ENCODE data around the gene GNPTAB.
"Not testable (repeated sequence)": the region's sequence is repeated elsewhere in the genome, so short reads cannot be mapped to it uniquely, and the experiment has no call there.

GNPTAB gene

DNA sequence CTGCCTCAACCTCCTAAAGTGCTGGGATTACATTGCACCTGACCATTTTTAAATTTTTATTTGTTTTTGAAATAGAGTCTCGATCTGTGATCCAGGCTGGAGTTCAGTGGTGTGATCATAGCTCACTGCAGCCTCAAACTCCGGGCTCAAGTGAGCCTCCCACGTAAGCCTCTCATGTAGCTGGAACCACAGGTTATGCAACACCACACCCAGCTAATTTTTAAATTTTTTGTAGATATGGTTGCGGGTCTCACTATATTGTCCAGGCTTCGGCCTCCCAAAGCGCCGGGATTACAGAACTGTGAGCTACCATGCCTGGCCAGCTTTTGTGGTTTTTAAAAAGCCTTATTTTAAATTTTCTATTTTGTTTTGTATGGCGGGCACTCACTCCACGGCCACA, 44.4 kb upstream of the GNPTAB start:
- Mint-ChIP-seq H3K36me3 (ENCODE audit: low read depth) (peaks cover 4% of the 10 kb centered on the region), H3K27ac (no peak overlapping the region), H3K27me3 (ENCODE audit: low read depth, poor library complexity) (peaks cover 19% of the 10 kb centered on the region), H3K4me1 (peaks cover 13% of the 10 kb centered on the region), H3K4me3 (no peak overlapping the region), H3K9me3 (peaks cover 4% of the 10 kb centered on the region)
- TF ChIP-seq, protein P1, sequence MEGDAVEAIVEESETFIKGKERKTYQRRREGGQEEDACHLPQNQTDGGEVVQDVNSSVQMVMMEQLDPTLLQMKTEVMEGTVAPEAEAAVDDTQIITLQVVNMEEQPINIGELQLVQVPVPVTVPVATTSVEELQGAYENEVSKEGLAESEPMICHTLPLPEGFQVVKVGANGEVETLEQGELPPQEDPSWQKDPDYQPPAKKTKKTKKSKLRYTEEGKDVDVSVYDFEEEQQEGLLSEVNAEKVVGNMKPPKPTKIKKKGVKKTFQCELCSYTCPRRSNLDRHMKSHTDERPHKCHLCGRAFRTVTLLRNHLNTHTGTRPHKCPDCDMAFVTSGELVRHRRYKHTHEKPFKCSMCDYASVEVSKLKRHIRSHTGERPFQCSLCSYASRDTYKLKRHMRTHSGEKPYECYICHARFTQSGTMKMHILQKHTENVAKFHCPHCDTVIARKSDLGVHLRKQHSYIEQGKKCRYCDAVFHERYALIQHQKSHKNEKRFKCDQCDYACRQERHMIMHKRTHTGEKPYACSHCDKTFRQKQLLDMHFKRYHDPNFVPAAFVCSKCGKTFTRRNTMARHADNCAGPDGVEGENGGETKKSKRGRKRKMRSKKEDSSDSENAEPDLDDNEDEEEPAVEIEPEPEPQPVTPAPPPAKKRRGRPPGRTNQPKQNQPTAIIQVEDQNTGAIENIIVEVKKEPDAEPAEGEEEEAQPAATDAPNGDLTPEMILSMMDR (IDR thresholded peaks at IDR 0.05): no peak
- no peak for DNase-seq

GRCh38 chr12:101870925-101871324, 40.2 kb upstream of the GNPTAB start:
- Mint-ChIP-seq H3K4me1 (peaks cover 12% of the 10 kb centered on the region), H3K4me3 (no peak overlapping the region), H3K36me3 (ENCODE audit: low read depth) (no peaks in the 10 kb centered on the region), H3K27ac (no peak overlapping the region), H3K9me3 (peaks cover 24% of the 10 kb centered on the region), H3K27me3 (ENCODE audit: low read depth, poor library complexity) (peaks cover 2% of the 10 kb centered on the region)
- TF ChIP-seq, protein P1 (IDR thresholded peaks at IDR 0.05): no peak
- no peak for DNase-seq

DNA sequence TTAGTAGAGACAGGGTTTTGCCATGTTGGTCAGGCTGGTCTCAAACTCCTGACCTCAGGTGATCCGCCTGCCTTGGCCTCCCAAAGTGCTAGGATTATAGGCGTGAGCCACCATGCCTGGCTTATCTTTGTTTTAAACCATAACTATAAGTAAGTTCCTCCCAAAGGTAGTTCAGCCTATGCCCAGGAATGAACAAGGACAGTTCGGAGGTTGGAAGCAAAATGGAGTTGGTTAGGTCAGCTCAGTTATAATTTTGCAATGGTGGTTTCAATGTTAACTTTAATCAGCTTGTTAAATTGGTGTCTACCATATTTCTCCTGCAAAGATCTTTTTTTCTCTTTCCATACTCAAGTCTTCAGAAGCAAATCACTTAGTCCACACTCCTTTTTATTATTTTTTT, 36.9 kb upstream of the GNPTAB start:
- not testable (repeated sequence) for H3K4me3 Mint-ChIP-seq; H3K36me3 Mint-ChIP-seq (ENCODE audit: low read depth); DNase-seq; H3K27me3 Mint-ChIP-seq (ENCODE audit: low read depth, poor library complexity); H3K27ac Mint-ChIP-seq
- peaks cover 12% of the 10 kb centered on the region for H3K4me1 Mint-ChIP-seq
- H3K9me3 Mint-ChIP-seq: peaks cover 44% of the 10 kb centered on the region

DNA sequence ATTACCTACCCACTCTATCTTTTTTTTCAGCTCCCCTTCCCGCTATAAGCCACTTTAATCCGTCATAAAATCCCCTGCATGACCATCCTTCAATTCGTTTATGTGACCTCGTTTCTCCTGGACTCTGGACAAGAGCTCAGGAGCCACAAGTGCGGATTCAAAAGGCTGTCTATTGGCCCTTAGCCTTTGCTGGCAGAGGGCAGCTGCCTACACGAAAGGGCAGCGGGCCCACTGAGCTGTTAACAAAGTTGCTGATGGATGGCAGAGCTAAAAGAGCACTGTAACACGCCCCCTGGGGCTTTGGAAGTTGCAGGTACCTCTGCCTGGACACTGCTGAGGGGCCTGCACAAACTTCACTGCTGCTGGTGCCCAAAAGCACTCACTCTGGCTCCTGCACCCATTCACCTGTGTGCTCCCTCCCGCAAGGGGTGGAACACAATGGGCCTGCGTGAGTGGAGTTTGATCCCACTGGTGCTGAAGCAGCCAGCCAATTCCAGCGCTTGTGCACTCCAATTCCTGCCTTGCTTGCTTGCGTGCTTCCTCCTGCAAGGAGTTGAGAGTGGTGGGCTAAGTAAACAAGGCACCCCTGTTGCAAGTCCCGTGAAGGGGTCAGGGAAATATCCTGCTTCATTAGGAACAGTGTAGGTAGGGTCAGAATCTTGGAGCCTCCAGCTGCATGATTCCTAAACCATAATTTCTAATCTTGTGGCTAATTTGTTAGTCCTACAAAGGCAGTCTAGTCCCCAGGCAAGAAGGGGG, 36.0 kb upstream of the GNPTAB start:
- no peak overlapping the region for H3K4me3 Mint-ChIP-seq
- H3K27me3 Mint-ChIP-seq (ENCODE audit: low read depth, poor library complexity): peaks cover 8% of the 10 kb centered on the region
- peaks cover 44% of the 10 kb centered on the region for H3K9me3 Mint-ChIP-seq
- DNase-seq: no peak
- H3K27ac Mint-ChIP-seq: no peak overlapping the region
- no peaks in the 10 kb centered on the region for H3K36me3 Mint-ChIP-seq (ENCODE audit: low read depth)
- peaks cover 12% of the 10 kb centered on the region for H3K4me1 Mint-ChIP-seq
- TF ChIP-seq, protein P1 (IDR thresholded peaks at IDR 0.05): no peak

DNA sequence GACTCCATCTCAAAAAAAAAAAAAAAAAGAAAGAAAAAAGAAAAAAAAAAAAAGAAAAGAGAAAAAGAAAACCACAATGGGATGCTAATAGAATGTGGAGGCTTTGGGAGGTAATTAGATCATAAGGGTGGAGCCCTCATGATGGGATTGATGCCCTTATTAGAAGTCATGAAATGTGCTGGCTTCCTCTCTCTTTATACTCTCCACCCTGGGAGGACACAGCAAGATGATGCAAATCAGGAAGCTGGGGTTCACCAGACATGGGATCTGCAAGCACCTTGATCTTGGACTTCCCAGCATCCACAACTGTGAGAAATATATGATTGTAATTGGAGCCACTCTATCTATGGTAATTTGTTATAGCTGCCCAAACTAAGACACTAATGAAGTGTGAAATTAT, 33.2 kb upstream of the GNPTAB start:
- peaks cover 12% of the 10 kb centered on the region for H3K4me1 Mint-ChIP-seq
- no peaks in the 10 kb centered on the region for H3K36me3 Mint-ChIP-seq (ENCODE audit: low read depth)
- peaks cover 35% of the 10 kb centered on the region for H3K9me3 Mint-ChIP-seq
- no peak for DNase-seq
- H3K27ac Mint-ChIP-seq: no peak overlapping the region
- TF ChIP-seq, protein P1 (IDR thresholded peaks at IDR 0.05): no peak
- peaks cover 8% of the 10 kb centered on the region for H3K27me3 Mint-ChIP-seq (ENCODE audit: low read depth, poor library complexity)
- H3K4me3 Mint-ChIP-seq: no peak overlapping the region

DNA sequence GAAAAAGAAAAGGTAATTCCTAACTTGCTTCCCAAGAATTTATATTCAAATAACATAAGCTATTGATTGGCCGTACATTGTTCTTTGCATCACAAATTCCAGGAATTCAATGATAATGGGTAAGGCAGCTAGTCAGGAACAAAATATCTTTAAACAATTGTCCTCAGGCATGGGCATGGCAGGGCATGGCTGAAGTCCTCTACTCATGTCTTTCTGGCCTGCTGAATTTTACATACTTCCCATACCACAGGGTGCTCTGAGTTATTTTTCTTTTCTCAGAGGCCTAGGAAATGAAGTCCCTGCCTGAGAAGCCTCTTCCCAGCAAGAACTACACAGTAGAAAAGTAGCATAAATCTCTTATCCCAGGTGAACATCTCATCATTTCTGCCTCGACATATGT, 31.5 kb upstream of the GNPTAB start:
- H3K27me3 Mint-ChIP-seq (ENCODE audit: low read depth, poor library complexity): peaks cover 8% of the 10 kb centered on the region
- DNase-seq: no peak
- H3K4me3 Mint-ChIP-seq: no peak overlapping the region
- no peaks in the 10 kb centered on the region for H3K36me3 Mint-ChIP-seq (ENCODE audit: low read depth)
- TF ChIP-seq, protein P1 (IDR thresholded peaks at IDR 0.05): no peak
- peaks cover 30% of the 10 kb centered on the region for H3K9me3 Mint-ChIP-seq
- peaks cover 10% of the 10 kb centered on the region for H3K4me1 Mint-ChIP-seq
- H3K27ac Mint-ChIP-seq: no peak overlapping the region

DNA sequence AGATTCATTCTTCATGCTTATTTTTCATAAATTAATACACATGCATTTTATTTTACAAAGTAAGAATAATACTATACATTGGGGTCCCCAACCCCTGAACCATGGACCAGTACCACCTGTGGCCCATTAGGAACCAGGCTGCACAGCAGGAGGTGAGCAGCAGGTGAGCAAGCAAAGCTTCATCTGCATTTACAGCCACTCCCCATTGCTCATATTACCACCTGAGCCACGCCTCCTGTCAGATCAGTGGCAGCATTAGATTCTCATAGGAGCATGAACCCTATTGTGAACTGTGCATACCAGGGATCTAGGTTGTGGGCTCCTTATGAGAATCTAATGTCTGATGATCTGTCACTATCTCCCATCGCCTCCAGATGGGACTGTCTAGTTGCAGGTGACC, 30.9 kb upstream of the GNPTAB start:
- H3K36me3 Mint-ChIP-seq (ENCODE audit: low read depth); H3K4me3 Mint-ChIP-seq; H3K4me1 Mint-ChIP-seq; DNase-seq; H3K27me3 Mint-ChIP-seq (ENCODE audit: low read depth, poor library complexity); H3K27ac Mint-ChIP-seq: not testable (repeated sequence)
- H3K9me3 Mint-ChIP-seq: peaks cover 26% of the 10 kb centered on the region

All from nephron progenitor cell (in vitro differentiated cells).